Measurements from ENCODE around the gene TCEA3. TPM values are rescaled to one million over a fixed set of nuclear protein-coding genes. Genes with fewer than 3 reads are reported as not detected.
A peak's percentile ranks its signal among the peaks of the same experiment; 100 is the strongest.

TCEA3 gene
- total RNA-seq, 4 donors from 2014 or later = 9.1 to 30.7 (median 25.1) TPM

DNA sequence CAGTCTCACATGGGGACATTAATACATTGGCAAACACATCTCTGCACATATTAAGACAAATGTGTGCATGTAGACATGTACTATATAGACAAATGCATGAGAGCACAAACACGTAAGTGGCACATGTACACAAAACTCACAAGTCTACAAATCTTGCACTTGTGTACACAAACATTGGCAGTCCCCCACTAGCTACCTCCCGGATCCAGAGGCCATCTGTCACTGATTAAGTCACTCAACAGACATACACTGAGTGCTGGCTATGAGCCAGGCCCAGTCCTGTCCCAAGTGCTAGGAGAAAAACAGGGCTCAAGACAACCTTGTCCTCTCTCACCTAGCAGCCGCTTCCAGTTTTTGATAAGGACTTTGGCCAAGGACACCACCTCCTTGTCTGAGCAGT lies 7.0 kb downstream of the TCEA3 start:
- Histone ChIP-seq H3K36me3 (peaks cover 0 to 33% (median 0%) of the 10 kb centered on the region in 3 donors), H3K4me3 (no peak overlapping the region), H3K27ac (no peak overlapping the region), H3K27me3 (no peaks in the 10 kb centered on the region), H3K4me1 (peaks cover 8 to 20% (median 9%) of the 10 kb centered on the region in 3 donors), H3K9me3 (no peaks in the 10 kb centered on the region)
- no peak for TF ChIP-seq POLR2A (IDR thresholded peaks at IDR 0.05)
- TF ChIP-seq, protein P1, sequence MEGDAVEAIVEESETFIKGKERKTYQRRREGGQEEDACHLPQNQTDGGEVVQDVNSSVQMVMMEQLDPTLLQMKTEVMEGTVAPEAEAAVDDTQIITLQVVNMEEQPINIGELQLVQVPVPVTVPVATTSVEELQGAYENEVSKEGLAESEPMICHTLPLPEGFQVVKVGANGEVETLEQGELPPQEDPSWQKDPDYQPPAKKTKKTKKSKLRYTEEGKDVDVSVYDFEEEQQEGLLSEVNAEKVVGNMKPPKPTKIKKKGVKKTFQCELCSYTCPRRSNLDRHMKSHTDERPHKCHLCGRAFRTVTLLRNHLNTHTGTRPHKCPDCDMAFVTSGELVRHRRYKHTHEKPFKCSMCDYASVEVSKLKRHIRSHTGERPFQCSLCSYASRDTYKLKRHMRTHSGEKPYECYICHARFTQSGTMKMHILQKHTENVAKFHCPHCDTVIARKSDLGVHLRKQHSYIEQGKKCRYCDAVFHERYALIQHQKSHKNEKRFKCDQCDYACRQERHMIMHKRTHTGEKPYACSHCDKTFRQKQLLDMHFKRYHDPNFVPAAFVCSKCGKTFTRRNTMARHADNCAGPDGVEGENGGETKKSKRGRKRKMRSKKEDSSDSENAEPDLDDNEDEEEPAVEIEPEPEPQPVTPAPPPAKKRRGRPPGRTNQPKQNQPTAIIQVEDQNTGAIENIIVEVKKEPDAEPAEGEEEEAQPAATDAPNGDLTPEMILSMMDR (IDR thresholded peaks at IDR 0.05) = no peak
- intact Hi-C loops (cut with DNase I) = no loop called here
- DNase-seq = no peak
- 64 to 78% methylated on average over 3 of the region's 3 CpGs for WGBS, 2 donors

DNA sequence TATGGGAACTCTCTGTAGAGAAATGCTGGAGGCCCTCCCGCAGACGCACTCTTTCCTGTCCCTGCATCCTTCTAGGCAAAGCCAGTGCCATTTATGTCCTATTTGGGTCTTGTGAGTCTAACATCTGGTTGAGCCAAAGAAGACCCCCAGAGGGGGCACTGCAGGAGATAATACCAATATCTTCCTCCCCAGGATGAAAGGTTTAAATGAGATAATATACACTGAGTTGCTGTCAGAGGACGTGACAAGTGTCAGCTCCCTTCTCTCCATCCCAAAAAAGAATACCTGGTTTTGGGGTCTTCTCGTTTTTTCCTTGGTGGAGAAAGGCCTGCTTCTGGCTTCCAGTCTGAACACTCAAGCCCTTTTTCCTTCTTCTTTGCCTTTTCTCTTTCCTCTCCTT lies 7.6 kb downstream of the TCEA3 start:
- no peaks in the 10 kb centered on the region for H3K27me3 ChIP-seq
- TF ChIP-seq, protein P1 (IDR thresholded peaks at IDR 0.05) = no peak
- TF ChIP-seq POLR2A (IDR thresholded peaks at IDR 0.05) = no peak

DNA sequence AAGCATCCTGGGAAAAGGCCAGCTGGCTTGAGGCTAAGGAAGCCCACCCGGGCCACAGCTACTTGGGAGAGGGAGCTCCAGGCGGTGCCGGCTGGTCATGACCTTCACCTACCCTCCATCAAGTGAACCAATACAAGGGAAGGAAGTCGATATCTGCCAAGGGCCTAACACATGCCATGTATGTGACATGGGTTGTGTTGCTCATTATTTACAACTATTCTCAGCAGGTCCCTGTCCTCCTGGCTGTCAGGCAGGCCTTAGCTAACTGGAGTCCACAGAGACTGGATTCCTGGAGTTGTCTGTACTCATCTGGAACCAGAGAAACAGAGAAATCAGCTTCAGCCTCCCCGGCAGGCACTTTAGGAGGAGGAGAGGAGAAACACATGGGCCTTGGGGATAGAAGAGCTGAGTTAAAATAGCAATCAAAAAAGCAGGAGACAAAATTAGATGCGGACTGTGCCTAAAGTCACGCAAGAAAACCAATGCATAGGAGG lies 15.7 kb downstream of the TCEA3 start:
- DNase-seq = no peak
- 82 to 94% methylated on average over 7 of the region's 7 CpGs for WGBS, 2 donors
- Histone ChIP-seq H3K27me3 (no peaks in the 10 kb centered on the region), H3K4me3 (no peak overlapping the region), H3K27ac (no peak overlapping the region), H3K9me3 (no peaks in the 10 kb centered on the region), H3K4me1 (peaks cover 6 to 43% (median 10%) of the 10 kb centered on the region in 3 donors), H3K36me3 (peaks cover 0 to 39% (median 0%) of the 10 kb centered on the region in 3 donors)
- TF ChIP-seq, protein P1 (IDR thresholded peaks at IDR 0.05) = no peak
- TF ChIP-seq POLR2A (IDR thresholded peaks at IDR 0.05) = no peak
- intact Hi-C loops (cut with DNase I) = no loop called here

More for the DNA sequence above, 7.6 kb downstream of the TCEA3 start:
- Histone ChIP-seq H3K36me3 (peaks cover 0 to 33% (median 0%) of the 10 kb centered on the region in 3 donors), H3K27ac (no peak overlapping the region), H3K4me3 (no peak overlapping the region), H3K9me3 (no peaks in the 10 kb centered on the region), H3K4me1 (peaks cover 2 to 14% (median 3%) of the 10 kb centered on the region in 3 donors)
- intact Hi-C loops (cut with DNase I) = no loop called here
- DNase-seq = no peak
- WGBS, 2 donors = 88 to 93% methylated on average over 4 of the region's 4 CpGs

DNA sequence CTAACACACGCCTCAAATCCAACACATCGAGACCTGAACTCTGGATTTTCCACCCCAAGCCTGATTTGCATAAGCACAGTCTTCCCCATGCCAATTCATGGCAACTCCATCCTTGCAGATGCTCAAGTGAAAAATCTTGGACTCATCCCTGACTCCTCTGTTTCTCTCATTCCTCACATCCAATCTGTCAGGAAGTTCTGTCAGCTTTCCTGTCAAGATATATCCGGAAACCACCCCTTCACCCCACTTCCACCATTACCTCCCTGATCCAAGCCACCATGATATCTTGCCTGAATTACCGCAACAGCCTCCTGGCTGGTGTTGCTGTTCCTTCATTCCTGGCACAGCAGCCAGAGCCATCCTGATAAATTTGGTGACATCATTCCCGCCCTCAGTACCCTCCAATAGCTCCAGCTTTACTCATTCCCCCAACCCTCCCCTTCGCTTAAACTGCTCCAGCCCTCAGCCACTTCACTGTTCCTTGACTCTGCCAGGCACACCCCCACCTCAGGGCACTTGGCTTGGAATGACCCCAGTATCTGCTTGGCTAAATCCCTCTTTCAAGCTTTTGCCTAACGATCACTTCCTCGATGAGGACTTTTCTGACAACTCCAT lies 17.4 kb downstream of the TCEA3 start:
- no peaks in the 10 kb centered on the region for H3K27me3 ChIP-seq
- no peak overlapping the region for H3K4me3 ChIP-seq
- no peak for TF ChIP-seq POLR2A (IDR thresholded peaks at IDR 0.05)
- TF ChIP-seq, protein P1 (IDR thresholded peaks at IDR 0.05) = no peak
- H3K36me3 ChIP-seq = peaks cover 0 to 39% (median 0%) of the 10 kb centered on the region in 3 donors
- WGBS, 2 donors = 52 to 75% methylated on average over 8 of the region's 8 CpGs
- DNase-seq = no peak
- H3K4me1 ChIP-seq = peaks cover 24 to 60% (median 27%) of the 10 kb centered on the region in 3 donors
- intact Hi-C loops (cut with DNase I) = no loop called here
- peak overlapping the region in 2 of 4 donors; percentile 17 to 47 for H3K27ac ChIP-seq
- H3K9me3 ChIP-seq = no peaks in the 10 kb centered on the region

DNA sequence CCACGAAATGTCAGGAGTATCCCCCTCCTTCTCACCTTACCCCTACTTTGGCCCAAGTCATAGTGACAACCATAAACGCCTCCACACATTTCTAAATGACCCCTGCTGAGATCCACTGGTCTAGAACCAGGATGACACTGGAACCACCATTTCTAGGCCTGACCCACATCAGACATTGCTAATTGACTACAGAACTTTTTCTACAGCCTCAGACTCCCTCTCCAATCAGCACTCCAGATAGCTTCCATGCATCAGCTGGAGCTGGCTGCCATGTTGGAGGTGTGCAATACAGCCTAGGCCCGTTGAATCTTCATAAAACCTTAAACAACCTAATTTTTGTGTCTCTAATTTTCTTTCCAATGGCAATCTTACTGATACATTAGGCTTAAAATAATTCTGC lies 18.6 kb downstream of the TCEA3 start:
- TF ChIP-seq POLR2A (IDR thresholded peaks at IDR 0.05) = no peak
- TF ChIP-seq, protein P1 (IDR thresholded peaks at IDR 0.05) = no peak
- no peaks in the 10 kb centered on the region for H3K27me3 ChIP-seq
- H3K9me3 ChIP-seq = no peaks in the 10 kb centered on the region
- no peak overlapping the region for H3K27ac ChIP-seq
- DNase-seq = no peak
- peaks cover 0 to 39% (median 0%) of the 10 kb centered on the region in 3 donors for H3K36me3 ChIP-seq
- intact Hi-C loops (cut with DNase I) = no loop called here
- no peak overlapping the region for H3K4me3 ChIP-seq
- H3K4me1 ChIP-seq = peaks cover 24 to 63% (median 35%) of the 10 kb centered on the region in 3 donors
- 78 to 88% methylated on average over 3 of the region's 3 CpGs for WGBS, 2 donors
